GM12878 (cell line): ENCODE results near the gene PIGBOS1. TPM values are rescaled to one million over a fixed set of nuclear protein-coding genes. Genes with fewer than 3 reads are reported as not detected.

Source experiments
- polyA plus RNA-seq, 11 experiments: library from polyadenylated mRNA; depleted of rRNA in 4 of 11; unstranded in 6 of 11; stranded (reverse) in 5 of 11; fragments of >200 nt; fragmentation: Nextera tagmentation in 4 of 11; fragmentation: Illumina TruSeq in 1 of 11; extraction: Ambion mirVana in 4 of 11; extraction: Trizol in 1 of 11; gene quantifications; 1 replicate in 1 of 11; 2 replicates in 10 of 11; pipeline versions ENCODE4 v1.2.1 to v1.2.3, GENCODE V29; 2011 to 2016; ENCODE audit warnings: inconsistent platforms in 2 of 11, missing spikeins in 2 of 11, low read depth in 1 of 11
- total RNA-seq, 4 experiments: library from RNA; depleted of rRNA in 3 of 4; stranded (reverse); fragments of >200 nt in 3 of 4; fragmentation: Illumina TruSeq in 1 of 4; extraction: Trizol in 1 of 4; gene quantifications; 2 replicates each; pipeline versions ENCODE4 v1.2.1 to v1.2.3, GENCODE V29; 2013 to 2021

The PIGBOS1 gene
- total and polyA plus RNA-seq, 10 of the 15 experiments (the other 5 are each of a cell fraction or from before 2014, with no cell fraction given): 7.1 to 24.7 (median 10.2) TPM

Other genes with a start within 250 kb of the PIGBOS1 start
- 94.9 and 127 TPM in 2 replicates for gene RSL24D1, start 122.2 kb downstream of the PIGBOS1 start, total RNA-seq (2014; rRNA removed)
- gene RSL24D1, start 122.2 kb downstream of the PIGBOS1 start, total RNA-seq (2014; rRNA removed; fragmentation: Illumina TruSeq; extraction: Trizol): 133 and 134 TPM in 2 replicates
- gene RSL24D1, start 122.2 kb downstream of the PIGBOS1 start, total RNA-seq (2021): 97.4 and 101 TPM in 2 replicates
- gene RSL24D1, start 122.2 kb downstream of the PIGBOS1 start, polyA plus RNA-seq (2011; rRNA removed): 146 and 264 TPM in 2 replicates
- gene RSL24D1, start 122.2 kb downstream of the PIGBOS1 start, polyA plus RNA-seq (2014; fragmentation: Illumina TruSeq; extraction: Trizol): 107 and 131 TPM in 2 replicates
- gene RSL24D1, start 122.2 kb downstream of the PIGBOS1 start, polyA plus RNA-seq (2014; fragmentation: Nextera tagmentation; extraction: Ambion mirVana): 100 to 1,000 TPM; 198 to 249 TPM
- 81.4 and 95.0 TPM in 2 replicates for gene RSL24D1, start 122.2 kb downstream of the PIGBOS1 start, polyA plus RNA-seq (2014; rRNA removed)
- gene RSL24D1, start 122.2 kb downstream of the PIGBOS1 start, polyA plus RNA-seq (2016; fragmentation: Nextera tagmentation; extraction: Ambion mirVana): 100 to 1,000 TPM; 115 to 126 TPM
- 13.3 and 15.4 TPM in 2 replicates for gene RAB27A, start 29.3 kb downstream of the PIGBOS1 start, total RNA-seq (2014; rRNA removed)
- 27.6 and 30.8 TPM in 2 replicates for gene RAB27A, start 29.3 kb downstream of the PIGBOS1 start, total RNA-seq (2014; rRNA removed; fragmentation: Illumina TruSeq; extraction: Trizol)
- 52.2 and 53.2 TPM in 2 replicates for gene RAB27A, start 29.3 kb downstream of the PIGBOS1 start, total RNA-seq (2021)
- gene RAB27A, start 29.3 kb downstream of the PIGBOS1 start, polyA plus RNA-seq (2011; rRNA removed): 139 and 184 TPM in 2 replicates
- gene RAB27A, start 29.3 kb downstream of the PIGBOS1 start, polyA plus RNA-seq (2014; fragmentation: Illumina TruSeq; extraction: Trizol): 65.4 and 85.6 TPM in 2 replicates
- 10 to 100 TPM; 24.6 to 36.5 TPM for gene RAB27A, start 29.3 kb downstream of the PIGBOS1 start, polyA plus RNA-seq (2014; fragmentation: Nextera tagmentation; extraction: Ambion mirVana)
- 44.3 and 50.6 TPM in 2 replicates for gene RAB27A, start 29.3 kb downstream of the PIGBOS1 start, polyA plus RNA-seq (2014; rRNA removed)
- 10 to 100 TPM; 32.0 to 33.9 TPM for gene RAB27A, start 29.3 kb downstream of the PIGBOS1 start, polyA plus RNA-seq (2016; fragmentation: Nextera tagmentation; extraction: Ambion mirVana)
- 20.7 and 25.9 TPM in 2 replicates for gene PIGB, start 99 bp upstream of the PIGBOS1 start, total RNA-seq (2014; rRNA removed)
- gene PIGB, start 99 bp upstream of the PIGBOS1 start, total RNA-seq (2014; rRNA removed; fragmentation: Illumina TruSeq; extraction: Trizol): 27.8 and 28.7 TPM in 2 replicates
- 21.2 and 23.7 TPM in 2 replicates for gene PIGB, start 99 bp upstream of the PIGBOS1 start, total RNA-seq (2021)
- gene PIGB, start 99 bp upstream of the PIGBOS1 start, polyA plus RNA-seq (2011; rRNA removed): 46.0 and 58.3 TPM in 2 replicates
- 23.8 and 30.8 TPM in 2 replicates for gene PIGB, start 99 bp upstream of the PIGBOS1 start, polyA plus RNA-seq (2014; fragmentation: Illumina TruSeq; extraction: Trizol)
- 10 to 100 TPM; 22.7 to 44.6 TPM for gene PIGB, start 99 bp upstream of the PIGBOS1 start, polyA plus RNA-seq (2014; fragmentation: Nextera tagmentation; extraction: Ambion mirVana)
- 16.9 and 17.9 TPM in 2 replicates for gene PIGB, start 99 bp upstream of the PIGBOS1 start, polyA plus RNA-seq (2014; rRNA removed)
- gene PIGB, start 99 bp upstream of the PIGBOS1 start, polyA plus RNA-seq (2016; fragmentation: Nextera tagmentation; extraction: Ambion mirVana): 10 to 100 TPM; 26.6 to 35.4 TPM
- 5.1 and 8.0 TPM in 2 replicates for gene CCPG1, start 89.2 kb upstream of the PIGBOS1 start, total RNA-seq (2014; rRNA removed)
- gene CCPG1, start 89.2 kb upstream of the PIGBOS1 start, total RNA-seq (2014; rRNA removed; fragmentation: Illumina TruSeq; extraction: Trizol): 10.5 and 10.8 TPM in 2 replicates
- 8.9 and 11.1 TPM in 2 replicates for gene CCPG1, start 89.2 kb upstream of the PIGBOS1 start, total RNA-seq (2021)
- gene CCPG1, start 89.2 kb upstream of the PIGBOS1 start, polyA plus RNA-seq (2011; rRNA removed): 15.8 and 24.9 TPM in 2 replicates
- gene CCPG1, start 89.2 kb upstream of the PIGBOS1 start, polyA plus RNA-seq (2014; fragmentation: Illumina TruSeq; extraction: Trizol): 9.2 and 18.1 TPM in 2 replicates
- 1 to 10 TPM; 6.6 to 7.5 TPM for gene CCPG1, start 89.2 kb upstream of the PIGBOS1 start, polyA plus RNA-seq (2014; fragmentation: Nextera tagmentation; extraction: Ambion mirVana)
- gene CCPG1, start 89.2 kb upstream of the PIGBOS1 start, polyA plus RNA-seq (2014; rRNA removed): 4.6 and 6.0 TPM in 2 replicates
- gene CCPG1, start 89.2 kb upstream of the PIGBOS1 start, polyA plus RNA-seq (2016; fragmentation: Nextera tagmentation; extraction: Ambion mirVana): 10 to 100 TPM; 12.3 to 13.9 TPM
- gene PIERCE2, start 89.4 kb upstream of the PIGBOS1 start, total RNA-seq (2014; rRNA removed): 0.33 and 0.45 TPM in 2 replicates
- gene PIERCE2, start 89.4 kb upstream of the PIGBOS1 start, total RNA-seq (2014; rRNA removed; fragmentation: Illumina TruSeq; extraction: Trizol): 0.28 and 0.89 TPM in 2 replicates
- gene PIERCE2, start 89.4 kb upstream of the PIGBOS1 start, total RNA-seq (2021): 0.48 TPM in 1 of 2 replicates, not detected in the other
- gene PIERCE2, start 89.4 kb upstream of the PIGBOS1 start, polyA plus RNA-seq (2011; rRNA removed): 1.1 and 1.4 TPM in 2 replicates
- 0.60 and 1.1 TPM in 2 replicates for gene PIERCE2, start 89.4 kb upstream of the PIGBOS1 start, polyA plus RNA-seq (2014; fragmentation: Illumina TruSeq; extraction: Trizol)
- gene PIERCE2, start 89.4 kb upstream of the PIGBOS1 start, polyA plus RNA-seq (2014; fragmentation: Nextera tagmentation; extraction: Ambion mirVana): 1 to 10 TPM in 1 of 2 experiments, under 1 TPM in 1; 0.93 to 1.3 TPM
- 0.32 and 0.33 TPM in 2 replicates for gene PIERCE2, start 89.4 kb upstream of the PIGBOS1 start, polyA plus RNA-seq (2014; rRNA removed)
- gene PIERCE2, start 89.4 kb upstream of the PIGBOS1 start, polyA plus RNA-seq (2016; fragmentation: Nextera tagmentation; extraction: Ambion mirVana): 1 to 10 TPM in 1 of 2 experiments, under 1 TPM in 1; 0.40 to 1.3 TPM
- 0.22 TPM in 1 of 2 replicates, not detected in the other for gene DNAAF4, start 189.1 kb upstream of the PIGBOS1 start, total RNA-seq (2014; rRNA removed)
- 0.31 and 0.78 TPM in 2 replicates for gene DNAAF4, start 189.1 kb upstream of the PIGBOS1 start, total RNA-seq (2014; rRNA removed; fragmentation: Illumina TruSeq; extraction: Trizol)
- 0.33 TPM in 1 of 2 replicates, not detected in the other for gene DNAAF4, start 189.1 kb upstream of the PIGBOS1 start, total RNA-seq (2021)
- 0.14 TPM in 1 of 2 replicates, not detected in the other for gene DNAAF4, start 189.1 kb upstream of the PIGBOS1 start, polyA plus RNA-seq (2011; rRNA removed)
- 0.32 and 1.00 TPM in 2 replicates for gene DNAAF4, start 189.1 kb upstream of the PIGBOS1 start, polyA plus RNA-seq (2014; fragmentation: Illumina TruSeq; extraction: Trizol)
- gene DNAAF4, start 189.1 kb upstream of the PIGBOS1 start, polyA plus RNA-seq (2014; fragmentation: Nextera tagmentation; extraction: Ambion mirVana): 1 to 10 TPM in 1 of 2 experiments, under 1 TPM in 1; 0.37 to 1.2 TPM
- gene DNAAF4, start 189.1 kb upstream of the PIGBOS1 start, polyA plus RNA-seq (2014; rRNA removed): 0.19 and 0.41 TPM in 2 replicates
- gene DNAAF4, start 189.1 kb upstream of the PIGBOS1 start, polyA plus RNA-seq (2016; fragmentation: Nextera tagmentation; extraction: Ambion mirVana): 1 to 10 TPM in 1 of 2 experiments, under 1 TPM in 1; 0.80 to 1.9 TPM